ENCODE measurements around the gene SPEN. TPM values are rescaled to one million over a fixed set of nuclear protein-coding genes. Genes with fewer than 3 reads are reported as not detected.

The SPEN gene
- total and polyA plus RNA-seq, 2 of the 13 experiments (the other 11 are each of a cell fraction or from before 2014, with no cell fraction given), result 4.8 to 14.0 TPM

- no peak for TF ChIP-seq NCOA5 (CRISPR knock-in tag; IDR thresholded peaks at IDR 0.05)
- TF ChIP-seq POLR2A (IDR thresholded peaks at IDR 0.05; ENCODE audit: insufficient read depth in 1 of 2, low read depth in 2 of 2, low read length in 2 of 2), result 0 out of 4 replicates have a peak, but pooled peaks of 1 of the 2 experiments have one; percentile 18
- TF ChIP-seq SNAPC2 (CRISPR knock-in tag; IDR thresholded peaks at IDR 0.05), result no peak
- no peak for TF ChIP-seq SNAPC5 (CRISPR knock-in tag; IDR thresholded peaks at IDR 0.05; ENCODE audit: borderline replicate concordance)
- no peak for TF ChIP-seq CBFB (CRISPR knock-in tag; IDR thresholded peaks at IDR 0.05)
- no peak for TF ChIP-seq ZNF552 (CRISPR knock-in tag; IDR thresholded peaks at IDR 0.05; ENCODE audit: borderline replicate concordance)
- no peak for TF ChIP-seq NR2F6 (IDR thresholded peaks at IDR 0.05)
- TF ChIP-seq NR2F6 (CRISPR knock-in tag; IDR thresholded peaks at IDR 0.05), result 0 out of 2 replicates have a peak, but pooled peaks have one; percentile 9
- TF ChIP-seq HOXA3 (CRISPR knock-in tag; IDR thresholded peaks at IDR 0.05), result peak; percentile 41; the same call in 1 of the 2 replicates
- peak; percentile 86 for TF ChIP-seq SAP130 (CRISPR knock-in tag; IDR thresholded peaks at IDR 0.05; ENCODE audit: low read depth)
- TF ChIP-seq BCL6 (CRISPR knock-in tag; IDR thresholded peaks at IDR 0.05), result peak; percentile 75
- TF ChIP-seq GFI1 (CRISPR knock-in tag; IDR thresholded peaks at IDR 0.05; ENCODE audit: borderline replicate concordance), result no peak
- peak; percentile 80 for TF ChIP-seq KDM2A (CRISPR knock-in tag; IDR thresholded peaks at IDR 0.05; ENCODE audit: borderline replicate concordance, low read depth)
- no peak for TF ChIP-seq MED8 (CRISPR knock-in tag; IDR thresholded peaks at IDR 0.05; ENCODE audit: insufficient replicate concordance)
- peak; percentile 47; the same call in 1 of the 2 replicates for TF ChIP-seq MED1 (CRISPR knock-in tag; IDR thresholded peaks at IDR 0.05)
- no peak for TF ChIP-seq HNF1A (IDR thresholded peaks at IDR 0.05; ENCODE audit: low read depth)
- TF ChIP-seq HNF1A (CRISPR knock-in tag; IDR thresholded peaks at IDR 0.05; ENCODE audit: borderline replicate concordance), result no peak
- no peak for TF ChIP-seq ARID3A (IDR thresholded peaks at IDR 0.05; ENCODE audit: low read depth, low read length)
- TF ChIP-seq HNF4A (CRISPR knock-in tag; IDR thresholded peaks at IDR 0.05), result peak; percentile 17; the same call in 1 of the 2 replicates
- no peak for TF ChIP-seq ZFP36L2 (CRISPR knock-in tag; IDR thresholded peaks at IDR 0.05)
- TF ChIP-seq THAP7 (CRISPR knock-in tag; IDR thresholded peaks at IDR 0.05), result no peak
- TF ChIP-seq NFE2L2 (IDR thresholded peaks at IDR 0.05; ENCODE audit: low read length), result no peak
- TF ChIP-seq ZNF446 (CRISPR knock-in tag; IDR thresholded peaks at IDR 0.05), result no peak
- TF ChIP-seq TOE1 (CRISPR knock-in tag; IDR thresholded peaks at IDR 0.05), result no peak
- peak; percentile 45; the same call in 1 of the 2 replicates for TF ChIP-seq ZNF740 (CRISPR knock-in tag; IDR thresholded peaks at IDR 0.05)
These were observed 38.4 kb downstream of the SPEN start (continued) for GRCh38 chr1:15885701-15886610.
